GM18511 (cell line): ENCODE data around the gene COPB1.

Experiments
- ATAC-seq: cut with Tn5 transposase; IDR thresholded peaks from one replicate; pipeline ENCODE4 v1.9.1; 2021; ENCODE audit warnings: mild to moderate bottlenecking, moderate library complexity; ENCODE audit not compliant: unreplicated experiment

COPB1 gene

DNA sequence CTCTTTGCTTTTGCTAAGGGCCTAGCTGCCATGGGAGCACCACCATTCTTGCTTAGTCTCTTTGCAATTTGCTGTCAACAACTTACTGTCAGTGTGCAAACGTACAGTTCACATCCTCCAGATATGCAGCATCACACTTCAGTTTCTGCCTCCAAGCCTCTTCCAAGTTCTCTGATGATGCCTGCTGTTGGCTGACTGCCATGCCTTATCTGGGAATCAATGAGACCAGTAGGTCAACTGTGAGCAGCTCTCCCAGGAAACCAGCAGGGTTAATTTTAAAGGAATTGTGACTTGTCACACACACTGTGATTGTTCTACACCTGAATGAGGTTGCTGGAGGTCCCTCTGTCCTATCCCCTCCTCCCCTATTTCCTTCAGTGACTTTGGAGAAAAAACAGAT is 56.0 kb downstream of the COPB1 start:
- ATAC-seq = no peak

DNA sequence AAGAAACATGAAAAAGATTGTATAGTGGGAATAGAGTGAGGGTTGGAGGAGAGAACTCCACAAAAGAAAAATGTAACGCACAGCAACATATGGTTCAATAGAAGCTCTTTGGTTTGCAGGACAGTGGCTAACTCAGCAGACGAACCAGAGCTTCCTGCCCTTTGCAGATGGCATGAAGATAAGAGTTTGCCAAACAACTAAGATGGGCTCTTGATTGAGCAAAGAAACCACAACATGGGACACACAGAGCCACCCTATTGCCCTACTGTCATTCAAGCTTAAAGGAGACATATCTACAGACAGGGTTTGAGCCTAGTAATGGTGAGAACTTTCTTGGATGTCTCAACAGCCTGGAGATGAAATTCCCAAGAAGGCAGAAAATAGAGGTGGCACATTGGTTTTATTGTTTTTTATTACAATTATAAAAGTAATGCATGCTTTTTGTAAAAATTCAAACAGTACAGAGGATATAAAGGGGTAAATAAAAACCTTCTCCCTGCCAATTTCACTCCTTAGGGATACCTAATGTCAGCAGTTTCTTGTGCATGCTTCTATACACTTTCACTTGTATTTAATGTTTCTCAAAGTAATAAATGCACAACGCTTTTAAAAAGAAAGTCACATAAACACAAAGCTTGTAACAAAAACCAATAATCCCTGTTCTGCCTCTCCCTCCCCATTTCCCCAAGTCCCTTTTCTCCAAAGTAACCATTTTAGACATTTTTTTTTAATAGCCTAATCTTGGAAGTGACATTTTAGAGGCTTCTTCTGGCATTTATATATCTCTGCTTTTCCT is 63.7 kb downstream of the COPB1 start:
- no peak for ATAC-seq

DNA sequence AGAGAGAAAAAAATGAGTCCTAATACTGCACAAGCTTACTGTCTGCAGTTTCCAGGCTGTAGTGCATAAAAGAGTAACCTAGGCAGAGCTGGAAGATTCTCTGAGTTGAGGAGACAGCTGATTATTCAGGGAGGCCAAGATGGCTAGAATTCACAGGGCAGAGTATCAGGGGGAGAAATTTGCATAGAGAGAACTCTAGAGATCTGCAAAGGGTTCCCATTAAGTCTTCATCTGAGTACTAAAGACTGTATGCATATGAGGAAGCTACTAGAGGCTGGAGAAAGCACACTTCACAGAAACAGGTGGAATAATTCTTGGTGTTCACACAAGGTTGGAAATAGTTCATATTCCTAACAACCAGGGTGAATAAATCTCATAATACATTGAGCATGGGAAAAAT is 74.0 kb downstream of the COPB1 start:
- no peak for ATAC-seq

DNA sequence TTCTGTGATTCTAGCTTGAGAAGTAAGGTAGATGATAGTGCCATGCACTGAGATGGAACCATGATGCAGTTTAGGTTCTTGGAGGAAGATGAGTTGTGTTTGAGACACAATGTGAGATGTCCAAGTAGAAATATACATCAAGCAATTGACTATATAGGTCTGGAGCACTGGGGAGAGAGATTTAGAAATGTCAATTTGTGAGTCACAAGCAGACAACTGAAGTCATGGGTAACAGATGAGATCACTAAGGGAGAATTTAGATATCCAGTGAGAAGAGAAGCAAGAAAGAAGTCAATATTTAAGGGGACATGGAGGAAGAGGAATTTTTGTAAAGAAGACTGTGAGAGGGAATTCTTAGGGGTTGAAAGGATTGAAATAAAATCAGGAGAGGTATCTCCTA is 75.5 kb downstream of the COPB1 start:
- ATAC-seq = no peak

DNA sequence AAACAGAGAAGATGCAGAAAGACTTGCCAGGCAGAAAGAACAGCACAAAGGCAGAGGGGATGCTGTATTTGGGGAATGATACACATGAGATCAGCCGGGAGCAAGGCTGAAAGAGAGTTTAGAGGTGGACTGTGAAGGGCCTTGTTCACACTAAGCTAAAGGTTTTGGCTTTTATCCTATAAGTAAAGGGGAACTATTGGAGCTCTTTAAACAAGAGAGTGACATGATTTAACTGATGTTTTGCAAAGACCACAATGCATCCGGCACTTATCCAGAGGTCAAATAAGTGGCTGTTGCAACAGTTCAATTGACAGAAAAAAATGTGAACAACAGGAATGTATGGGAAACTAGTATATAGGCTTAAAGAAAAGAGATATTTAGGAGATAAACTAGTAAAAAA is 76.0 kb downstream of the COPB1 start:
- ATAC-seq = no peak

DNA sequence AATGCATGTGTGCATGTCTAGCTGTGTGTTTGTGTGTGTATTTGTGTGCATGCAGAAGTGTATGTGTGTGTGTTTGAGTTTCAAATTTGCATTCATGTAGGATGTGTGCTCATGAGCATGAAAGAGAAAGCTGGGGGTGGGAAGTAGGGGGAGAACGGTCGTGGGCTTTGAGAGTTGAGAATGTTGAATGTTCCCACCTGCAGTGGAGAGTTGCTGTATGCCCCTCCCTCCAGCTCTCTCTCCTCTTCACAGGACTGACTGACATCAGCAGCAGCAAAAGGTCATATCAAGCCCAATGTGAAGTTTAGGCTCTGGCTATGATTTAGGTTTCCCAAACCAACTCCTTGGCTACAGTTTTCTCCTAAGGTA is 76.8 kb downstream of the COPB1 start:
- no peak for ATAC-seq

DNA sequence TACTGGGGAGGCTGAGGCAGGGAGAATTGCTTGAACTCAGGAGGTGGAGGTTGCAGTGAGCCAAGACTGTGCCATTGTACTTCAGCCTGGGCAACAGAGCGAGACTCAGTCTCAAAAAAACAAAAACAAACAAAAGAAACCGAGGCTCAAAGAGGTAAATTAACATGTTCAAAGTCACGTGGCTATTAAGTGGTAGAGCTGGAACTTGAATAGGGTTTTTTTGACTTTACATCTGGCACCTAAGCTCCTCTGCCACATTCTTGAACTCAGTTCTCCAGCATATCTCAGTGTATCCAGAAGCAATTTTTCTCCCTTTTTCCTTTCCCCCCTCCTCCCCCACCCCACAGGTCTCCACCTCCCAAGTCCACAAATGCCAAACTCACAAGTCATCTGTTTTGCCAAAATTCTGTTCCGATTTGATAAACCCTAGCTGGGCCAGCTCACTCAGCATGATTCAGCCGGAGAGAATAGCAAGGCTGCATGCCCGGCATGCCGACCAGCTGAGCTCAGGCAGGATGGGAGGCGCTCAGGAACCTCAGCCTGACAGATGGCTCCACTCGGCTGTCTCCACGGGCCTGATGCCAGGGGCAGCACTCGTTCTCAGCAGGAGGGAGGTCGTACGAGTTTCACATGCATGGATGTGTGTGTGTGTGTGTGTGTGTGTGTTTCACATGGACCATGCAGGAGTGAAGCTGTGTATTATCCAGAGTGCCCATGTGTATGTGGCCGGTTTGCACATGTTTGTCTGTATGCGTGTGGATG is 77.4 kb downstream of the COPB1 start:
- ATAC-seq = no peak

DNA sequence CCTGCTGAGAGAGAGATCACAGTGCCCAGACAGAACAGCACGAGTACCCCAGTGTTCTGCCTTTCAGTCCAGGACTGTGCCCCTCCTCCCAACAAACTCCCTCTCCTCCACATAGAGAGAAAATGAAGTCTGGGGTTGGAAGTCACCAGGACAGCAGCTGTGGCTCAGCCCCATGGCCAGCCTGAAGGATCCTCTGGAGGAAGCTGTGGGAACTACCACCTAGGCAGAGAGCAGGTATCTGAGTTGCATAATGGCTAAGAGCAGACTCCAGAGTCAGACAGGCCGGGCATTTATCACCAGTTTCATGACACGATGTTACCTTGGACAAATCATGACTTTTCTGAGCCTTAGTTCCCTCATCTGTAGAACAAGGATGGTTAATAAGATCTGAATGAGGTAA is 79.4 kb downstream of the COPB1 start:
- no peak for ATAC-seq

DNA sequence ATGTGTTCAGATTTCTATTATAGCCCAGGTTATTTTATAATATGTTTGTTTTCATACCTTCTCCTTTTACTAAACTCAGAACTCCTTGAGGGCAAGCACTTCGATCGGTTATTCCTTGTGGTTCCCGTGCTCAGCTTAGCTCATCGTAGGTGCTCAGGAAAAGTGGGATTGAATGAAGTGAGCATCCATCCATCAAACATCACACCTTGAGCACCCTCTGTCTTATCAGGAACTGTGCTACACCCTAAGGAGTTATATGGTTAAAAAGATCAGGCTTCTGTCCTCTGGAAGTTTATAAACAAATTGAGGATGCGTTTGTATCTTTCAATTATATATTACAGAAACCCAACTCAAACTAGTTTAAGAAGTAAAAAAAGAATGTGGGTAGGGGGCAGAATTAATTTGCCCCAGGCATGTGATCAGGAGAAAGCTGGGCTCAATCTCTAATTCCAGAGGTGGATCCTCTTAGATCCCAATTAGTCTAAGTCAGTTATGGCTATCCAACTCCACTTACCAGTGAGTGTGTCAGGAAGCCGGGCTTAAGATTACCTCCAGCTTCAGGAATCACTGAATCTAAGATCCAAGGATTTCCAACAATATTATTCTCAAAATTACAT is 80.7 kb downstream of the COPB1 start:
- ATAC-seq = no peak

DNA sequence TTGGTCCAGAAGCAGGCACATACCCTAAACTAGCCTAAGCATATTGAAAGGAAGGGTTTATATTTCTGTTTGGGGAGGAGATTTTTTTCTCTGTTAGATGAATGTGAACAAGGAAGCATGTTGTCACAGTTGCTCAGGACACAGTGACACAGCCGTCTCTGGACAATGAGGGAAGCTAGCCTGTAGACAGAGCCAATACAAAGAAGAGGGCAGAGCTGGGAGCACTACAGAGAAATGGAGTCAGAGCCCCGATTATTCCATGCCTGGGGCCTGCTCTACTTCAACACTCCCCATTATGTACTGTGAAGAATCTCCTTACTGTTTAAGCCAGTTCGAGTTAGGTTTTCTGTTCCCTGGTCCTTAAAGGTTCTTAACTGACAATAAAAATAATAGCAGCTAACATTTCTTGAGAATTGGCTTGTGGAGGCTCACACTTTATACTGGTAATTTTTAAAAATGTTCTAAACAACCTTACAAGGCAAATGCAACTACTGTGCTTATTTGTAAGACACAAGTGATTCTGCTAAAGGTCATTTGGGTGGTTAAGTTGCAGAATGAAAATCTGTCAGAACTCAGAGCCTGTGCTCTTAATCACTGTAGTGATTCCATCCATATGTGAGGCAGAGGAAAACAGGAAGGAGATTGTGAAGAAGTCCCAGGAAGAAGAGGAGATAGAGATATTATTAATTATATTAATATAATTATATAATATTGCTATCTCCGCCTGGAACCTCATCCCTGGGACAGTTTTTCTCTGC is 81.8 kb downstream of the COPB1 start:
- no peak for ATAC-seq

DNA sequence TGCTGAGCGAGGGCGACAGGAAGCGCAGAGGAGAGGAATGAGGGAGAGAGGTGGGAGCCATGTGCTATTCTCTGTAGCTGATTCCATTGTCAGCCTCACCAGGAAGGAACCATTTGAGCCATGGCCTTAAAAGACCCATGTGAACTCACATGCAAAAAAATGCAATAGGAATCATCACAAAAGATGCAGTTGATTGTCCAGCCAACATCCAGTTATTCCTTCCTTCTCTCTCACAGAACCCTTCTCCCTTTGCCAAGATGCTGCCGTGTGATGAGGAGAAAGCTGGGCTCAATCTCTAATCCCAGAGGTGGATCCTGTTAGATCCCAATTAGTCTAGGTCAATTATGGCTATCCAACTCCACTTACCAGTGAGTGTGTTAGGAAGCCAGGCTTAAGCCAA is 82.4 kb downstream of the COPB1 start:
- ATAC-seq = no peak

DNA sequence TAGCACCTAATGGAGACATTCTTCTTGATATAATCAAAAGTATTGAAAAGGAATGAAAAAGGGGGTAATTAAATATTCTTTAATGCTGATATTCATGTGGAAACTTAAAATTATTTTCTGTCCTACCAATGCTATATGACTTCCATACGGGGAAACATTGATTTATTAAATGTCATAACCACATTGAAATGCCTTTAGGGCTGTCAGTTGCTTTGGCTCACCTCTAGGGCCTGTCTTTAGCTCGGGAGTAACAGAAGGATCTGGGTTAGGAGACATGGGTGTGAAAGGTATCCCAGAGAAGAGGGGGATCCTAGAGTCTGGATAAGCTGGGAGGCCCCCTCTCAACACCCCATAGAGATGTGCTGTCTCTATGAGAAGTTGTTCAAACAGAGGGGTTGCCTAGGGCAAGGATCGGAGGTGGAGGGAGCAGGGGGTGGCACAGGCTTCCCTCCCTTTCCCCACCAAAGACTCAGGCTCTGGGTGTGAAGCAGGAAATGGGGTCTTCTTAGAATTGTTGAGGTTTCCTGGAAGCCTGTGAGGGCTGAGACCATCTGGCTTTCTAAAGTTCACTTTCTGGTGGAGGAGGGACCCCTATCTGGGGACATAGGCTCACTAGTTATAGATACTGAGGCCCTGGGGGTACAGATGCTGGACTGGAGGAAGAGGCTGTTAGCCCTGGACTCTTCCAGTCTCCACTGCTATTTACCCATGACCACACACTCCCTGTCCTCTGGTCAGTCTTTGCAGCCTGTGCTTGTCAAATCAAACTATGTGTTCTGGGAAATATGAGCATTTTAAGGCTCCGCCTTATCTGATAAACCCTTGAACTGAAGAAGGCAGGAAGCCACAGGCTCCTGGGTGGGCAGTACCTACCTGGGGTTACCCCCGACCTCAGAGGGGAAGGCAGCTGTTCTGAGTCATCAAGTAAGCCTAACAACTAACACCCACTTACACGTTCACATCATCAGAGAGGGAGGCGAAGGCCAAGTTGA is 84.8 kb downstream of the COPB1 start:
- ATAC-seq = peak; percentile 87

DNA sequence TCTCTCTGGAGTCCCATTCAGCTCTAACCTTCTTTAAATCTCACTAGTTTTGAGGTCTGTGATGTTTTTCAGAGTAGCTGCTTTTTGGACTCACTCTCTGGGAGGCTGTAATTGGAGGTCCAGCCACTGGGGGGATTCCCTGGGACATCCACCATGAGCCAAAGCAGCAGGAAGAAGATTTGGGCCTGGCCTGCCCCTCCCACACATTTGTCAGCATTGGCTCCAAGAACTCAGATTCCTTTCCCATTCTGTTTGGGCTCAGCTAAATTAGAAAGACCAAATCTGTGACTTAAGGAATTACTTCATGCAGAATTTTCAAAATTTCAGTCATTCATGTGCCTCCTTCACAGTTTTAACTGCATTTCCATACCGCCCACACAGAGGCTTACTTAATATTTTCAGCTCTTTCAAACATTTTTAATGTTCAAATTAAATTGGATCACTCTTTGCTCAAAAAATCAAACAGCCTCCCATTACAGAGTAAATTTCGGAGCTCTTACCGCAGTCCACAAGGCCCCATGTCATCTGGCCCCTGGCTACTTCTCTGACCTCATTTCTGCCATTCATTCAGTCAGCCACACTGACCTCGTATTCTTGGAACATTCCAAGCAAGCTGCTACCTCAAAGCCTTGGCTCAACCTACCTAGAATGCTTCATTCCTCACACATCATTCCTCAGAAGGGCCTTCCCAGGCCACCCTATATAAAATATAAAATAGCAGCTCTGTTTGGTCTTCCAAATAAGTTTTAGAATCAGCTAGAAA is 86.1 kb downstream of the COPB1 start:
- no peak for ATAC-seq

DNA sequence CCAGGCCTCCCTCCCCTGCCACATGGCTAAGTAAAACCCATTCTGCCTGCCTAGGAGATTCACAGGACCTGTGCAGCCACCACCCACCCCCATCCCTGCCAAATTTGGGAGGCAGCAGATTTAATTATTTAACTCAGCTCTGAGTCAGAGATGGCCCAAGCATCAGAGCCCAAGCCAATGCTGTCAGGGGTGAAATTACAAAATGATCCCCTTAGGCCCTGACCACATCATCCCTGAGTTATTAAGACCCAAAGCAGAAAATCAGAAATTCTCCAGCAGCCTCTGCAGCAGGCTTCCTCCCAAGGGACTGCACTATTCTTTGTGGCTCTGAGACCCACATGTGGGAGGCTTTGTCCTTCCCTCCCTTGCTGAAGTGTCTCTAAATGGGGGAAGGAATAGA is 87.8 kb downstream of the COPB1 start:
- no peak for ATAC-seq

DNA sequence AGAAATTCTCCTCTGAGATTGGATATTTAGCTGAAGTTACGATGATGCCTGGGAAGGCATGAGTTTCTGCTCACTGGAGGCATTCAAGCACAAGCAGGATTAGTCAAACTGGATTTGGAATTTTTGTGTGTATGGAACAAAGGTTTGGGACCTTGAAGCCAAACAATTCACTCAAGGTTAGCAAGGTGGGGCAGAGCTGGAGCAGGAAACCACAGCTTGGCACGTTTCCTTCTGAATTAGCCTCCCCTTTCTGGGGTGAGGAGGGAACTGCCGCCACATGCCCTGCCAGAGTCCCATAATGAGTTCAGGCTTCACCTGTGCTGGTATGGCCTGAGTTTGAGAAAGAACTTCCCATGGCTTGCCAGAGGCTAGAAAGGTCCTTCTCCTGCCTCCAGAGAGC is 89.7 kb downstream of the COPB1 start:
- no peak for ATAC-seq

DNA sequence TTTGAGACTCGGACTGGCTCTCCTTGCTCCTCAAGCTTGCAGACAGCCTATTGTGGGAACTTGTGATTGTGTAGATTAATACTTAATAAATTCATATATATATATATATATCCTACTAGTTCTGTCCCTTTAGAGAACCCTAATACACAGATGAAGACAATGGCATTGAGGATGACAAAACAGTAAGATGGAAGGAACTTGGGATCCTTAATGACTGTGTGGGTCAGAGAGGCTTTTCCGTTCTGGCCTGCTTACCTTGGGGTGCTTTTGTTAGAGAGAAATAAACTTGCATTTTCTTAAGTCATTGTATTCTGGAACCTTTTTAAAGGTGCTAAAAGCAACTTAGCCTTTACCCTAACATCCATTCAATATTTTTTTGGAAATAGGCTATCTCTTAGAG is 91.0 kb downstream of the COPB1 start:
- no peak for ATAC-seq
